Vagina (tissue), 2 donors: ENCODE data around the gene ADAMTS13.

Source experiments
- POLR2A ChIP-seq, 2 donors: fragments of 450-650 bp; IDR thresholded peaks; one replicate each; pipeline ENCODE4 v1.6.1; 2017; ENCODE audit warnings: antibody characterized with exemption in 2 of 2, mild to moderate bottlenecking in 2 of 2, moderate library complexity in 2 of 2
- POLR2AphosphoS5 ChIP-seq, 2 donors: sonication (generic); formaldehyde crosslinking; IDR thresholded peaks; one replicate each; pipeline ENCODE4 v1.9.0; 2017; ENCODE audit warnings: antibody characterized with exemption in 2 of 2, mild to moderate bottlenecking in 2 of 2, low read depth in 1 of 2; ENCODE audit not compliant: insufficient read depth in 1 of 2
- TF ChIP-seq, protein P1 (sequence below), 3 experiments: fragments of 450-650 bp in 2 of 3; fragments of 200-600 bp in 1 of 3; sonication (generic) in 1 of 3; IDR thresholded peaks; one replicate each; pipeline ENCODE4 v1.5.1; 2017 to 2019; ENCODE audit warnings: antibody characterized with exemption in 3 of 3, mild to moderate bottlenecking in 2 of 3, moderate library complexity in 2 of 3

DNA sequence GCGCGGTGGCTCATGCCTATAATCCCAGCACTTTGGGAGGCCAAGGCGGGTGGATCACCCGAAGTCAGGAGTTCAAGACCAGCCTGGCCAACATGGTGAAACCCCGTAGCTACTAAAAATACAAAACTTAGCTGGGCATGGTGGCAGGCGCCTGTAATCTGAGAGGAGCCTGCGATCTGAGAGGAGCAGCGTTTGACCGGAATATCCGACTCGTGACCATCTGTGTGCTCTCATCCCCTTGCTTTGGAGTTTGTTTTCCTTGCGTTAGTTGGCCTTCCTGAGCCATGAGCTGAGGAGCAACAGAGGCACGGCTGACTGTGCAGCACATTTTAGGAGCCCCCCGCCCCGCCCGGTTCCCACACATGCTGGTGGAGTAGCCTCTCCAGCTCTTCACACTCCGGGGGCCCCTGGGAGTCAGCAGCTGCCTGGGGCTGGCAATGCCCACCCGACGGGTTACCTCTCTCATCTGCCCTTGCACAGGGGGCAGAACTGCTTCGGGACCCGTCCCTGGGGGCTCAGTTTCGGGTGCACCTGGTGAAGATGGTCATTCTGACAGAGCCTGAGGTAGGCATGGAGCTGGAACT lies 3.0 kb downstream of the ADAMTS13 start:
- TF ChIP-seq, protein P1, sequence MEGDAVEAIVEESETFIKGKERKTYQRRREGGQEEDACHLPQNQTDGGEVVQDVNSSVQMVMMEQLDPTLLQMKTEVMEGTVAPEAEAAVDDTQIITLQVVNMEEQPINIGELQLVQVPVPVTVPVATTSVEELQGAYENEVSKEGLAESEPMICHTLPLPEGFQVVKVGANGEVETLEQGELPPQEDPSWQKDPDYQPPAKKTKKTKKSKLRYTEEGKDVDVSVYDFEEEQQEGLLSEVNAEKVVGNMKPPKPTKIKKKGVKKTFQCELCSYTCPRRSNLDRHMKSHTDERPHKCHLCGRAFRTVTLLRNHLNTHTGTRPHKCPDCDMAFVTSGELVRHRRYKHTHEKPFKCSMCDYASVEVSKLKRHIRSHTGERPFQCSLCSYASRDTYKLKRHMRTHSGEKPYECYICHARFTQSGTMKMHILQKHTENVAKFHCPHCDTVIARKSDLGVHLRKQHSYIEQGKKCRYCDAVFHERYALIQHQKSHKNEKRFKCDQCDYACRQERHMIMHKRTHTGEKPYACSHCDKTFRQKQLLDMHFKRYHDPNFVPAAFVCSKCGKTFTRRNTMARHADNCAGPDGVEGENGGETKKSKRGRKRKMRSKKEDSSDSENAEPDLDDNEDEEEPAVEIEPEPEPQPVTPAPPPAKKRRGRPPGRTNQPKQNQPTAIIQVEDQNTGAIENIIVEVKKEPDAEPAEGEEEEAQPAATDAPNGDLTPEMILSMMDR (IDR thresholded peaks at IDR 0.05): no peak
- no peak for TF ChIP-seq POLR2AphosphoS5 (IDR thresholded peaks at IDR 0.05; ENCODE audit: insufficient read depth in 1 of 2, low read depth in 1 of 2)
- TF ChIP-seq POLR2A (IDR thresholded peaks at IDR 0.05): no peak
